Fibroblast of lung (primary cell): Measurements from ENCODE around the gene CACNG4. TPM values are rescaled to one million over a fixed set of nuclear protein-coding genes. Genes with fewer than 3 reads are reported as not detected.

Experiments
- DNase-seq, 2 donors: peaks; one replicate each; pipeline versions ENCODE4 v3.0.0 to v3.0.0-alpha.2; 2010; ENCODE audit warnings: low read depth in 2 of 2
- H2AFZ ChIP-seq: 2 replicates; pipeline ENCODE4 v1.5.1; 2012; ENCODE audit warnings: low read length, control low read depth, inconsistent platforms
- H3K27ac ChIP-seq: 2 replicates; pipeline ENCODE4 v1.5.1; 2011; ENCODE audit warnings: low read length, control low read depth; ENCODE audit not compliant: insufficient read depth
- H3K27me3 ChIP-seq: 2 replicates; pipeline ENCODE4 v1.5.1; 2011; ENCODE audit warnings: mild to moderate bottlenecking, low read length; ENCODE audit not compliant: control insufficient read depth, insufficient read depth
- H3K36me3 ChIP-seq: 2 replicates; pipeline ENCODE4 v1.5.1; 2011; ENCODE audit warnings: low read length; ENCODE audit not compliant: control insufficient read depth, insufficient read depth
- H3K4me1 ChIP-seq: 2 replicates; pipeline ENCODE4 v1.5.1; 2011; ENCODE audit warnings: low read length; ENCODE audit not compliant: control insufficient read depth, insufficient read depth; ENCODE audit errors: extremely low read depth
- H3K4me2 ChIP-seq: 2 replicates; pipeline ENCODE4 v1.5.1; 2011; ENCODE audit warnings: low read length, control low read depth; ENCODE audit not compliant: insufficient read depth; ENCODE audit errors: extremely low read depth
- H3K4me3 ChIP-seq, 4 experiments: fragments of 200-600 bp in 1 of 4; sonication (generic) in 1 of 4; replicated peaks in 1 of 4; 2 replicates each; pipeline ENCODE4 v1.5.1; 2011 to 2016; ENCODE audit warnings: low read length in 4 of 4, low read depth in 3 of 4, mild to moderate bottlenecking in 3 of 4, control low read depth in 2 of 4, inconsistent platforms in 1 of 4, mixed read lengths in 1 of 4; ENCODE audit not compliant: insufficient read depth in 1 of 4; ENCODE audit errors: control extremely low read depth in 1 of 4
- H3K79me2 ChIP-seq: 2 replicates; pipeline ENCODE4 v1.5.1; 2012; ENCODE audit warnings: mild to moderate bottlenecking, low read length, inconsistent platforms; ENCODE audit not compliant: control insufficient read depth, insufficient read depth
- H3K9ac ChIP-seq: 2 replicates; pipeline ENCODE4 v1.5.1; 2011; ENCODE audit warnings: mild to moderate bottlenecking, low read length, control low read depth; ENCODE audit not compliant: insufficient read depth
- H3K9me3 ChIP-seq: 2 replicates; pipeline ENCODE4 v1.5.1; 2012; ENCODE audit warnings: low read depth, low read length; ENCODE audit not compliant: control insufficient read depth, insufficient read depth
- H4K20me1 ChIP-seq: 2 replicates; pipeline ENCODE4 v1.5.1; 2011; ENCODE audit warnings: low read length; ENCODE audit not compliant: control insufficient read depth, insufficient read depth; ENCODE audit errors: extremely low read depth
- CTCF ChIP-seq, 2 donors: IDR thresholded peaks in 1 of 2; conservative IDR thresholded peaks in 1 of 2; 1 replicate in 1 of 2; 2 replicates in 1 of 2; pipeline ENCODE4 v1.5.1; 2011 to 2012; ENCODE audit warnings: low read length in 2 of 2, control low read depth in 1 of 2, inconsistent platforms in 1 of 2, low read depth in 1 of 2, mild to moderate bottlenecking in 1 of 2
- EZH2 ChIP-seq: IDR thresholded peaks from 2 replicates; pipeline ENCODE4 v1.5.1; 2012; ENCODE audit warnings: low read length, control low read depth, mild to moderate bottlenecking; ENCODE audit errors: missing control alignments
- polyA plus RNA-seq, 2 donors: library from polyadenylated mRNA; depleted of rRNA in 1 of 2; stranded (reverse) in 1 of 2; unstranded in 1 of 2; fragments of >200 nt; gene quantifications; 2 replicates each; pipeline ENCODE4 v1.2.1, GENCODE V29; 2011 to 2012; ENCODE audit warnings: missing spikeins in 1 of 2
- total RNA-seq: library from RNA; depleted of rRNA; stranded (reverse); fragments of >200 nt; gene quantifications from 2 replicates; pipeline ENCODE4 v1.2.1, GENCODE V29; 2014

The CACNG4 gene
- total and polyA plus RNA-seq, 2 donors (not counting 1 experiment from before 2014, with no cell fraction given): not detected

- no peak overlapping the region for H3K9ac ChIP-seq
- no peak for TF ChIP-seq EZH2
- no peak for TF ChIP-seq CTCF (conservative IDR thresholded peaks at IDR 0.05 in 1 of 2, IDR thresholded peaks at IDR 0.05 in 1 of 2; ENCODE audit: low read depth in 1 of 2, low read length in 2 of 2)
- H2AFZ ChIP-seq: no peak overlapping the region
- H3K9me3 ChIP-seq: no peaks in the 10 kb centered on the region
- peaks cover 5% of the 10 kb centered on the region for H3K27me3 ChIP-seq
- H3K79me2 ChIP-seq: no peaks in the 10 kb centered on the region
- no peak overlapping the region for H3K4me3 ChIP-seq
- H3K27ac ChIP-seq: no peak overlapping the region
- no peaks in the 10 kb centered on the region for H3K4me1 ChIP-seq
- no peaks in the 10 kb centered on the region for H3K36me3 ChIP-seq
- H4K20me1 ChIP-seq: no peaks in the 10 kb centered on the region
- H3K4me2 ChIP-seq: no peak overlapping the region
- no peak for DNase-seq
These were observed 60.2 kb downstream of the CACNG4 start for GRCh38 chr17:67024736-67025135.

GRCh38 chr17:67025216-67025792, 60.8 kb downstream of the CACNG4 start:
- Histone ChIP-seq H3K4me3 (no peak overlapping the region), H3K79me2 (no peaks in the 10 kb centered on the region), H3K4me2 (no peak overlapping the region), H3K4me1 (no peaks in the 10 kb centered on the region), H2AFZ (no peak overlapping the region), H4K20me1 (no peaks in the 10 kb centered on the region), H3K27me3 (peaks cover 4% of the 10 kb centered on the region), H3K27ac (no peak overlapping the region), H3K36me3 (no peaks in the 10 kb centered on the region), H3K9me3 (no peaks in the 10 kb centered on the region), H3K9ac (no peak overlapping the region)
- no peak for TF ChIP-seq EZH2
- TF ChIP-seq CTCF (conservative IDR thresholded peaks at IDR 0.05 in 1 of 2, IDR thresholded peaks at IDR 0.05 in 1 of 2; ENCODE audit: low read depth in 1 of 2, low read length in 2 of 2): no peak
- DNase-seq: no peak

GRCh38 chr17:67026341-67026740, 61.8 kb downstream of the CACNG4 start:
- Histone ChIP-seq H3K36me3 (no peaks in the 10 kb centered on the region), H3K27ac (no peak overlapping the region), H3K27me3 (peaks cover 2% of the 10 kb centered on the region), H3K4me1 (no peaks in the 10 kb centered on the region), H3K4me2 (no peak overlapping the region), H3K9ac (no peak overlapping the region), H2AFZ (no peak overlapping the region), H3K79me2 (no peaks in the 10 kb centered on the region), H4K20me1 (no peaks in the 10 kb centered on the region), H3K9me3 (no peaks in the 10 kb centered on the region), H3K4me3 (no peak overlapping the region)
- no peak for TF ChIP-seq EZH2
- no peak for TF ChIP-seq CTCF (conservative IDR thresholded peaks at IDR 0.05 in 1 of 2, IDR thresholded peaks at IDR 0.05 in 1 of 2; ENCODE audit: low read depth in 1 of 2, low read length in 2 of 2)
- peak in 1 of 2 donors; percentile 44 for DNase-seq
